H9 (cell line): ENCODE measurements around the gene CCSER1. TPM values are rescaled to one million over a fixed set of nuclear protein-coding genes. Genes with fewer than 3 reads are reported as not detected.
A peak's percentile ranks its signal among the peaks of the same experiment; 100 is the strongest.

Experiments
- DNase-seq: peaks from one replicate; pipeline ENCODE4 v3.0.0-alpha.2; 2017
- H2AFZ ChIP-seq: one replicate; pipeline ENCODE4 v1.6.1; 2013; ENCODE audit warnings: mild to moderate bottlenecking, low read length, control low read depth, moderate library complexity
- H2AK5ac ChIP-seq: 2 replicates; pipeline ENCODE4 v1.6.1; 2013; ENCODE audit warnings: low read length, control low read depth, mixed read lengths; ENCODE audit not compliant: insufficient read length
- H2BK120ac ChIP-seq: one replicate; pipeline ENCODE4 v1.6.1; 2013; ENCODE audit warnings: low read depth, mild to moderate bottlenecking, low read length, control low read depth, inconsistent platforms; ENCODE audit not compliant: poor library complexity, severe bottlenecking
- H2BK12ac ChIP-seq: 2 replicates; pipeline ENCODE4 v1.6.1; 2013; ENCODE audit warnings: low read length, control low read depth, mixed read lengths, low read depth; ENCODE audit not compliant: insufficient read length
- H2BK15ac ChIP-seq: 2 replicates; pipeline ENCODE4 v1.6.1; 2013; ENCODE audit warnings: low read depth, low read length, control low read depth
- H2BK20ac ChIP-seq: one replicate; pipeline ENCODE4 v1.6.1; 2013; ENCODE audit warnings: low read depth, mild to moderate bottlenecking, low read length, control low read depth, inconsistent platforms; ENCODE audit not compliant: poor library complexity, severe bottlenecking
- H2BK5ac ChIP-seq: 2 replicates; pipeline ENCODE4 v1.6.1; 2013; ENCODE audit warnings: low read length, control low read depth, mixed read lengths; ENCODE audit not compliant: insufficient read length
- H3K14ac ChIP-seq: 2 replicates; pipeline ENCODE4 v1.6.1; 2013; ENCODE audit warnings: low read length, control low read depth; ENCODE audit not compliant: insufficient read depth
- H3K18ac ChIP-seq: 2 replicates; pipeline ENCODE4 v1.6.1; 2013; ENCODE audit warnings: low read depth, mild to moderate bottlenecking, mixed read lengths, low read length, control low read depth; ENCODE audit not compliant: insufficient read length
- H3K23ac ChIP-seq: 2 replicates; pipeline ENCODE4 v1.6.1; 2013; ENCODE audit warnings: low read length, control low read depth, mixed read lengths, low read depth; ENCODE audit not compliant: insufficient read length
- H3K23me2 ChIP-seq: 2 replicates; pipeline ENCODE4 v1.6.1; 2013; ENCODE audit warnings: low read depth, mild to moderate bottlenecking, mixed read lengths, low read length, control low read depth; ENCODE audit not compliant: insufficient read length, poor library complexity, severe bottlenecking
- H3K27ac ChIP-seq: 2 replicates; pipeline ENCODE4 v1.5.1; 2013; ENCODE audit warnings: low read length, control low read depth, mixed read lengths, low read depth; ENCODE audit not compliant: insufficient read length
- H3K27me3 ChIP-seq: 2 replicates; pipeline ENCODE4 v1.6.1; 2013; ENCODE audit warnings: low read length, control low read depth, inconsistent platforms; ENCODE audit not compliant: insufficient read depth
- H3K4ac ChIP-seq: 2 replicates; pipeline ENCODE4 v1.6.1; 2013; ENCODE audit warnings: low read depth, mild to moderate bottlenecking, control low read depth, inconsistent platforms, low read length, moderate library complexity
- H3K4me1 ChIP-seq: 2 replicates; pipeline ENCODE4 v1.6.1; 2013; ENCODE audit warnings: low read length, control low read depth, inconsistent platforms; ENCODE audit not compliant: insufficient read depth
- H3K4me2 ChIP-seq: 2 replicates; pipeline ENCODE4 v1.6.1; 2013; ENCODE audit warnings: low read length, control low read depth, mixed read lengths; ENCODE audit not compliant: insufficient read length, insufficient read depth
- H3K56ac ChIP-seq: 2 replicates; pipeline ENCODE4 v1.6.1; 2013; ENCODE audit warnings: low read depth, mild to moderate bottlenecking, mixed read lengths, low read length, control low read depth; ENCODE audit not compliant: insufficient read length
- H3K79me1 ChIP-seq: 2 replicates; pipeline ENCODE4 v1.6.1; 2013; ENCODE audit warnings: low read depth, mild to moderate bottlenecking, moderate library complexity, low read length, control low read depth, inconsistent platforms; ENCODE audit not compliant: insufficient read depth, poor library complexity, severe bottlenecking
- H3K79me2 ChIP-seq: 2 replicates; pipeline ENCODE4 v1.6.1; 2013; ENCODE audit warnings: low read length, control low read depth, inconsistent platforms; ENCODE audit not compliant: insufficient read depth
- H3K9ac ChIP-seq: 2 replicates; pipeline ENCODE4 v1.6.1; 2013; ENCODE audit warnings: low read length, control low read depth, mixed read lengths; ENCODE audit not compliant: insufficient read length; ENCODE audit errors: extremely low read depth
- H3K9me3 ChIP-seq: one replicate; pipeline ENCODE4 v1.6.1; 2013; ENCODE audit warnings: low read depth, low read length, inconsistent platforms; ENCODE audit not compliant: control insufficient read depth
- H3T11ph ChIP-seq: one replicate; pipeline ENCODE4 v1.6.1; 2013; ENCODE audit warnings: mild to moderate bottlenecking, low read length, control low read depth, inconsistent platforms
- H4K20me1 ChIP-seq: one replicate; pipeline ENCODE4 v1.6.1; 2013; ENCODE audit not compliant: control insufficient read depth, insufficient read length, insufficient read depth
- H4K5ac ChIP-seq: 2 replicates; pipeline ENCODE4 v1.6.1; 2013; ENCODE audit warnings: low read depth, mild to moderate bottlenecking, mixed read lengths, low read length, control low read depth; ENCODE audit not compliant: insufficient read length
- H4K8ac ChIP-seq: replicated peaks from 2 replicates; pipeline ENCODE4 v1.6.1; 2013; ENCODE audit warnings: low read length, control low read depth, mixed read lengths, low read depth; ENCODE audit not compliant: insufficient read length
- H4K91ac ChIP-seq: 2 replicates; pipeline ENCODE4 v1.6.1; 2013; ENCODE audit warnings: low read depth, mild to moderate bottlenecking, moderate library complexity, mixed read lengths, low read length, control low read depth; ENCODE audit not compliant: insufficient read length
- H3K27ac Mint-ChIP-seq, 3 experiments: 2 replicates in 2 of 3; 3 replicates in 1 of 3; pipeline ENCODE4 v1.8.0; 2020 to 2021; ENCODE audit warnings: mixed read lengths in 3 of 3, mild to moderate bottlenecking in 1 of 3, moderate library complexity in 1 of 3
- H3K27me3 Mint-ChIP-seq: 2 replicates; pipeline ENCODE4 v1.8.0; 2021; ENCODE audit warnings: low read depth, mild to moderate bottlenecking, moderate library complexity, mixed read lengths
- H3K36me3 Mint-ChIP-seq, 3 experiments: 2 replicates in 2 of 3; 3 replicates in 1 of 3; pipeline ENCODE4 v1.8.0; 2020 to 2021; ENCODE audit warnings: low read depth in 3 of 3, mixed read lengths in 3 of 3; ENCODE audit not compliant: insufficient read depth in 1 of 3
- H3K4me1 Mint-ChIP-seq, 2 experiments: 2 replicates each; pipeline ENCODE4 v1.8.0; 2020; ENCODE audit warnings: mixed read lengths in 2 of 2
- H3K4me3 Mint-ChIP-seq, 2 experiments: 2 replicates in 1 of 2; 3 replicates in 1 of 2; pipeline ENCODE4 v1.8.0; 2020 to 2021; ENCODE audit warnings: mild to moderate bottlenecking in 2 of 2, mixed read lengths in 2 of 2, moderate library complexity in 1 of 2
- H3K9me3 Mint-ChIP-seq, 2 experiments: 2 replicates in 1 of 2; 3 replicates in 1 of 2; pipeline ENCODE4 v1.8.0; 2020; ENCODE audit warnings: mild to moderate bottlenecking in 2 of 2, mixed read lengths in 2 of 2, moderate library complexity in 1 of 2
- CTCF ChIP-seq: fragments of 200-600 bp; sonication (generic); conservative IDR thresholded peaks from 3 replicates; pipeline ENCODE4 v1.8.0; 2021; ENCODE audit warnings: antibody characterized with exemption, mild to moderate bottlenecking
- WGBS: extraction: QIAGEN DNeasy Blood & Tissue Kit; methylation state at CpG from one replicate; pipeline ENCODE4 v1.1.7; 2013; ENCODE audit warnings: missing lambda C conversion rate, low lambda C conversion rate, mixed read lengths; ENCODE audit not compliant: insufficient read length; ENCODE audit errors: extremely low coverage; 5-methylcytosine and 5-hydroxymethylcytosine counted together
- total RNA-seq: library from RNA; stranded (reverse); gene quantifications from 2 replicates; pipeline ENCODE4 v1.2.1, GENCODE V29; 2021

The CCSER1 gene
- total RNA-seq, 1 experiment from 2014 or later: 0.37 TPM

GRCh38 chr4:90582087-90582486 is 454.9 kb downstream of the CCSER1 start:
- no peak overlapping the region for H2BK20ac ChIP-seq
- no peaks in the 10 kb centered on the region for H3K23me2 ChIP-seq

More at GRCh38 chr4:90582087-90582486, 454.9 kb downstream of the CCSER1 start:
- no peak overlapping the region for H3K14ac ChIP-seq
- H3K79me2 ChIP-seq: no peaks in the 10 kb centered on the region
- H2BK120ac ChIP-seq: no peak overlapping the region
- H3K4ac ChIP-seq: no peak overlapping the region
- no peaks in the 10 kb centered on the region for H3K9me3 ChIP-seq
- H3K79me1 ChIP-seq: no peaks in the 10 kb centered on the region
- H3K23ac ChIP-seq: no peak overlapping the region
- no peak overlapping the region for H4K5ac ChIP-seq
- H4K91ac ChIP-seq: no peak overlapping the region
- DNase-seq: no peak
- no peak overlapping the region for H3K56ac ChIP-seq
- H3K4me2 ChIP-seq: no peak overlapping the region
- no peaks in the 10 kb centered on the region for H3K36me3 Mint-ChIP-seq
- H3K27ac ChIP-seq: no peak overlapping the region
- no peaks in the 10 kb centered on the region for H3K4me1 ChIP-seq
- H2AFZ ChIP-seq: no peak overlapping the region
- H3K27me3 Mint-ChIP-seq: no peaks in the 10 kb centered on the region
- H3T11ph ChIP-seq: no peak overlapping the region
- H3K9me3 Mint-ChIP-seq: no peaks in the 10 kb centered on the region
- no peak overlapping the region for H2AK5ac ChIP-seq
- H3K27ac Mint-ChIP-seq: peak overlapping the region; percentile 32 to 93 (median 74); a peak in 5 of 7 replicates
- no peak overlapping the region for H3K18ac ChIP-seq
- no peak overlapping the region for H2BK15ac ChIP-seq
- no peak overlapping the region for H3K4me3 Mint-ChIP-seq
- H4K8ac ChIP-seq: no peak overlapping the region
- no peak overlapping the region for H2BK12ac ChIP-seq
- H4K20me1 ChIP-seq: no peaks in the 10 kb centered on the region
- no peak for TF ChIP-seq CTCF
- no CpG with 5 or more reads among the region's 2 CpGs for WGBS
- no peak overlapping the region for H3K9ac ChIP-seq
- H3K4me1 Mint-ChIP-seq: peaks cover 14 to 24% of the 10 kb centered on the region in 2 experiments
- no peak overlapping the region for H2BK5ac ChIP-seq
- H3K27me3 ChIP-seq: no peaks in the 10 kb centered on the region
